GM23338 (cell line): ENCODE measurements around the gene PIK3AP1. TPM values are rescaled to one million over a fixed set of nuclear protein-coding genes. Genes with fewer than 3 reads are reported as not detected.

Experiments
- ATAC-seq: fragments of 200-7000 bp; cut with Tn5 transposase; 3 replicates; pipeline ENCODE4 v1.9.1; 2020
- DNase-seq: peaks from one replicate; pipeline ENCODE4 v3.0.0-alpha.2; 2015; ENCODE audit warnings: low spot score
- H2AFZ ChIP-seq: fragments of 200-600 bp; sonication (generic); 2 replicates; pipeline ENCODE4 v1.8.0; 2016; ENCODE audit warnings: antibody characterized with exemption, mild to moderate bottlenecking, moderate library complexity
- H3F3A ChIP-seq: fragments of 200-600 bp; sonication (generic); replicated peaks from 2 replicates; pipeline ENCODE4 v1.8.0; 2017; ENCODE audit warnings: antibody characterized with exemption, mixed run types, low read depth
- H3K27ac ChIP-seq: fragments of 200-600 bp; sonication (generic); 2 replicates; pipeline ENCODE4 v1.6.1; 2016; ENCODE audit warnings: low read depth
- H3K27me3 ChIP-seq: fragments of 200-600 bp; sonication (generic); 2 replicates; pipeline ENCODE4 v1.8.0; 2016; ENCODE audit warnings: mild to moderate bottlenecking, mixed run types, moderate library complexity; ENCODE audit not compliant: insufficient read depth
- H3K36me3 ChIP-seq: fragments of 200-600 bp; sonication (generic); 2 replicates; pipeline ENCODE4 v1.8.0; 2016; ENCODE audit warnings: mild to moderate bottlenecking; ENCODE audit not compliant: insufficient read depth
- H3K4me1 ChIP-seq: fragments of 200-600 bp; sonication (generic); 2 replicates; pipeline ENCODE4 v1.8.0; 2016; ENCODE audit warnings: mild to moderate bottlenecking, moderate library complexity; ENCODE audit not compliant: insufficient read depth
- H3K4me2 ChIP-seq: fragments of 200-600 bp; sonication (generic); 2 replicates; pipeline ENCODE4 v1.7.1; 2017; ENCODE audit warnings: mixed run types
- H3K4me3 ChIP-seq: fragments of 200-600 bp; sonication (generic); 2 replicates; pipeline ENCODE4 v1.6.1; 2016; ENCODE audit warnings: mixed run types
- H3K79me2 ChIP-seq: fragments of 200-600 bp; sonication (generic); replicated peaks from 2 replicates; pipeline ENCODE4 v1.8.0; 2017; ENCODE audit warnings: mild to moderate bottlenecking; ENCODE audit not compliant: insufficient read depth
- H3K9me2 ChIP-seq: fragments of 200-600 bp; sonication (generic); 2 replicates; pipeline ENCODE4 v1.8.0; 2017; ENCODE audit not compliant: insufficient read depth
- H4K20me1 ChIP-seq: fragments of 200-600 bp; sonication (generic); replicated peaks from 2 replicates; pipeline ENCODE4 v1.8.0; 2017; ENCODE audit warnings: mild to moderate bottlenecking; ENCODE audit not compliant: insufficient read depth
- H3K27ac Mint-ChIP-seq: 2 replicates; pipeline ENCODE4 v1.8.0; 2020; ENCODE audit warnings: inconsistent platforms, mild to moderate bottlenecking, moderate library complexity, mixed read lengths
- H3K27me3 Mint-ChIP-seq: 3 replicates; pipeline ENCODE4 v1.8.0; 2022; ENCODE audit warnings: low read depth, mild to moderate bottlenecking, moderate library complexity, mixed read lengths, inconsistent platforms; ENCODE audit not compliant: insufficient read depth, poor library complexity
- H3K36me3 Mint-ChIP-seq: 3 replicates; pipeline ENCODE4 v1.8.0; 2021; ENCODE audit warnings: low read depth, mild to moderate bottlenecking, inconsistent platforms, moderate library complexity, mixed read lengths
- H3K4me1 Mint-ChIP-seq: 3 replicates; pipeline ENCODE4 v1.8.0; 2020; ENCODE audit warnings: mild to moderate bottlenecking, inconsistent platforms, mixed read lengths
- H3K4me3 Mint-ChIP-seq: 3 replicates; pipeline ENCODE4 v1.8.0; 2021; ENCODE audit warnings: moderate library complexity, mild to moderate bottlenecking, inconsistent platforms, mixed read lengths
- H3K9me3 Mint-ChIP-seq: 3 replicates; pipeline ENCODE4 v1.8.0; 2020; ENCODE audit warnings: moderate library complexity, mild to moderate bottlenecking, inconsistent platforms, mixed read lengths
- EZH2phosphoT487 ChIP-seq: fragments of 200-600 bp; sonication (generic); IDR thresholded peaks from one replicate; pipeline ENCODE4 v1.8.1; 2018; ENCODE audit warnings: antibody characterized with exemption; ENCODE audit not compliant: unreplicated experiment
- JUNB ChIP-seq: IDR thresholded peaks from one replicate; pipeline ENCODE4 v1.6.1; 2016; ENCODE audit warnings: antibody characterized with exemption; ENCODE audit not compliant: unreplicated experiment
- ZNF114 ChIP-seq: fragments of 250-450 bp; sonication (Bioruptor Pico); IDR thresholded peaks from 2 replicates; pipeline ENCODE4 v1.5.0; 2020; ENCODE audit warnings: mild to moderate bottlenecking, moderate library complexity
- polyA plus RNA-seq: library from polyadenylated mRNA; unstranded; fragments of >200 nt; fragmentation: Nextera tagmentation; extraction: Ambion mirVana; gene quantifications from 2 replicates; pipeline ENCODE4 v1.2.1, GENCODE V29; 2016
- total RNA-seq: library from RNA; depleted of rRNA; stranded (reverse); fragments of >200 nt; shearing (Covaris generic); gene quantifications from 2 replicates; pipeline ENCODE4 v1.2.3, GENCODE V29; 2014
- TF ChIP-seq, protein P1 (sequence below): IDR thresholded peaks from one replicate; pipeline ENCODE4 v1.6.1; 2018; ENCODE audit warnings: antibody characterized with exemption; ENCODE audit not compliant: unreplicated experiment
- TF ChIP-seq, protein P2 (sequence below): IDR thresholded peaks from 2 replicates; pipeline ENCODE4 v1.6.1; 2016; ENCODE audit warnings: antibody characterized with exemption

PIK3AP1 gene
- total and polyA plus RNA-seq, 2 experiments from 2014 or later: 0.65 to 2.3 TPM

DNA sequence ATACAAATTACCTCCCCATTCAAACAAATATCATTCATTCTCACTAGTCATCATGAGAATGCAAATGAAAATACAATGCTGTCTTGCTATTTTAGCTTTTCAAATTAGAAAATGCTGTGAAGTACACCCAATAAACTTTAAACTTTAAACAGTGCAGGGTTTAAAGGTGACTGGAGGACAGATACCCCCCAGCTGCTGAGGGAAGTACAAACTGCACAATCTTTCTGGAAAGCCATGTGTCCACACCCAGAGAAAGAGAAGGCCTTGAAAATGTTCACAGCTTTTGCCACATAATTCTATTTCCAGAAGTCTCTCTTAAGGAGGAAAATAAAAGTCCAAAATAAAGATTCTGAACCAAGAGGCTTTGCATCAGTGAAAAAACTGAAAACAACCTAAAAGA lies 56.5 kb downstream of the PIK3AP1 start (continued):
- TF ChIP-seq, protein P1, sequence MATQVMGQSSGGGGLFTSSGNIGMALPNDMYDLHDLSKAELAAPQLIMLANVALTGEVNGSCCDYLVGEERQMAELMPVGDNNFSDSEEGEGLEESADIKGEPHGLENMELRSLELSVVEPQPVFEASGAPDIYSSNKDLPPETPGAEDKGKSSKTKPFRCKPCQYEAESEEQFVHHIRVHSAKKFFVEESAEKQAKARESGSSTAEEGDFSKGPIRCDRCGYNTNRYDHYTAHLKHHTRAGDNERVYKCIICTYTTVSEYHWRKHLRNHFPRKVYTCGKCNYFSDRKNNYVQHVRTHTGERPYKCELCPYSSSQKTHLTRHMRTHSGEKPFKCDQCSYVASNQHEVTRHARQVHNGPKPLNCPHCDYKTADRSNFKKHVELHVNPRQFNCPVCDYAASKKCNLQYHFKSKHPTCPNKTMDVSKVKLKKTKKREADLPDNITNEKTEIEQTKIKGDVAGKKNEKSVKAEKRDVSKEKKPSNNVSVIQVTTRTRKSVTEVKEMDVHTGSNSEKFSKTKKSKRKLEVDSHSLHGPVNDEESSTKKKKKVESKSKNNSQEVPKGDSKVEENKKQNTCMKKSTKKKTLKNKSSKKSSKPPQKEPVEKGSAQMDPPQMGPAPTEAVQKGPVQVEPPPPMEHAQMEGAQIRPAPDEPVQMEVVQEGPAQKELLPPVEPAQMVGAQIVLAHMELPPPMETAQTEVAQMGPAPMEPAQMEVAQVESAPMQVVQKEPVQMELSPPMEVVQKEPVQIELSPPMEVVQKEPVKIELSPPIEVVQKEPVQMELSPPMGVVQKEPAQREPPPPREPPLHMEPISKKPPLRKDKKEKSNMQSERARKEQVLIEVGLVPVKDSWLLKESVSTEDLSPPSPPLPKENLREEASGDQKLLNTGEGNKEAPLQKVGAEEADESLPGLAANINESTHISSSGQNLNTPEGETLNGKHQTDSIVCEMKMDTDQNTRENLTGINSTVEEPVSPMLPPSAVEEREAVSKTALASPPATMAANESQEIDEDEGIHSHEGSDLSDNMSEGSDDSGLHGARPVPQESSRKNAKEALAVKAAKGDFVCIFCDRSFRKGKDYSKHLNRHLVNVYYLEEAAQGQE: no peak

DNA sequence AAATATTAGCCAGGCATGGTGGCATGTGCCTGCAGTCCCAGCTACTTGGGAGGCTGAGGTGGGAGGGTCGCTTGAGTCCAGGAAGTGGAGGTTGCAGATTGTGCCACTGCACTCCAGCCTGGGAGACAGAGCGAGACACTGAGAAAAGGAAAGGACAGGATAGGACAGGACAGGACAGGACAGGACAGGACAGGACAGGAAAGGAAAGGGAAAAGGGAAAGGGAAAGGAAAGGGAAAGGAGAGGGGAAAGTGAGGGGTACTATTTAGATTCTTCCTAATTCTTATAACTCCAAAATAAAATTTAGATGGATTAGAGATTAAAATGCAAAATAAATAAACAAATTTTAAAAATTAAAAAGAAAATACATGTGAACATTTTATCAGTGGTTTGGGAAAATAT lies 58.7 kb downstream of the PIK3AP1 start:
- Histone ChIP-seq H2AFZ (no peak overlapping the region), H3K4me1 (no peaks in the 10 kb centered on the region), H4K20me1 (no peaks in the 10 kb centered on the region), H3K4me2 (no peak overlapping the region), H3K4me3 (no peak overlapping the region), H3K79me2 (no peaks in the 10 kb centered on the region), H3K27ac (no peak overlapping the region), H3F3A (no peaks in the 10 kb centered on the region), H3K36me3 (no peaks in the 10 kb centered on the region), H3K9me2 (no peaks in the 10 kb centered on the region), H3K27me3 (no peaks in the 10 kb centered on the region)
- Mint-ChIP-seq H3K4me3 (no peak overlapping the region), H3K9me3 (no peaks in the 10 kb centered on the region), H3K27me3 (peaks cover 3% of the 10 kb centered on the region), H3K36me3 (no peaks in the 10 kb centered on the region), H3K4me1 (peaks cover 5% of the 10 kb centered on the region), H3K27ac (no peak overlapping the region)
- ATAC-seq (no peak), DNase-seq (no peak)
- TF ChIP-seq JUNB (no peak), ZNF114 (no peak), EZH2phosphoT487 (no peak)
- TF ChIP-seq, protein P2, sequence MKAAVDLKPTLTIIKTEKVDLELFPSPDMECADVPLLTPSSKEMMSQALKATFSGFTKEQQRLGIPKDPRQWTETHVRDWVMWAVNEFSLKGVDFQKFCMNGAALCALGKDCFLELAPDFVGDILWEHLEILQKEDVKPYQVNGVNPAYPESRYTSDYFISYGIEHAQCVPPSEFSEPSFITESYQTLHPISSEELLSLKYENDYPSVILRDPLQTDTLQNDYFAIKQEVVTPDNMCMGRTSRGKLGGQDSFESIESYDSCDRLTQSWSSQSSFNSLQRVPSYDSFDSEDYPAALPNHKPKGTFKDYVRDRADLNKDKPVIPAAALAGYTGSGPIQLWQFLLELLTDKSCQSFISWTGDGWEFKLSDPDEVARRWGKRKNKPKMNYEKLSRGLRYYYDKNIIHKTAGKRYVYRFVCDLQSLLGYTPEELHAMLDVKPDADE: no peak
- TF ChIP-seq, protein P1: no peak
